Hematopoietic multipotent progenitor cell (in vitro differentiated cells): ENCODE measurements around the gene SPRR1A. TPM values are rescaled to one million over a fixed set of nuclear protein-coding genes. Genes with fewer than 3 reads are reported as not detected.

Experiments used
- DNase-seq, 3 donors: peaks; one replicate each; pipeline ENCODE4 v3.0.0-alpha.2; 2011 to 2015; ENCODE audit warnings: low read depth in 2 of 3, low spot score in 2 of 3
- small RNA-seq: library from RNA; depleted of rRNA; stranded (forward); fragments of <200 nt; gene quantifications from one replicate; pipeline ENCODE3, GENCODE V24; 2012
- total RNA-seq: library from RNA; depleted of rRNA; stranded (reverse); fragments of >200 nt; gene quantifications from one replicate; pipeline ENCODE4 v1.2.3, GENCODE V29; 2012

Gene SPRR1A
- total RNA-seq, 1 donor = not detected

DNA sequence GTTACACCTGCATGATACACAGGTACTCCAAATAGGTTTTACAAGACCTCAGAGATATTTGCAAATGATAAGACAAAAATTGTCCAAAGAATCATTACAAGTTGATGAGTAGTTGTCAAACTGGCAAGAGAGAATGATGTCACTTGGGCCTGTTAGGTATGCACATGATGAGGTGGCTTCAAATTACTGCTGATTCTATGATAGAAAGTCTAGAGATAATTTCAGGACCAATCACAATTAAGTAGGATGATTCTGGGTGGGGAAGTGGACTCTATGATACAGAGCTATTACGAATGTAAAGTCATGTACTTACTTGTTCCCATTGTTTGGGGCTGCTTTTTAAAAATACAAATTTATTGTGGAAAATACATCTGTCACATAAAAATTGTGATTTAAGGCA is 41.9 kb downstream of the SPRR1A start:
- DNase-seq = no peak

GRCh38 chr1:153028766-153029165 is 44.9 kb downstream of the SPRR1A start:
- DNase-seq = no peak

DNA sequence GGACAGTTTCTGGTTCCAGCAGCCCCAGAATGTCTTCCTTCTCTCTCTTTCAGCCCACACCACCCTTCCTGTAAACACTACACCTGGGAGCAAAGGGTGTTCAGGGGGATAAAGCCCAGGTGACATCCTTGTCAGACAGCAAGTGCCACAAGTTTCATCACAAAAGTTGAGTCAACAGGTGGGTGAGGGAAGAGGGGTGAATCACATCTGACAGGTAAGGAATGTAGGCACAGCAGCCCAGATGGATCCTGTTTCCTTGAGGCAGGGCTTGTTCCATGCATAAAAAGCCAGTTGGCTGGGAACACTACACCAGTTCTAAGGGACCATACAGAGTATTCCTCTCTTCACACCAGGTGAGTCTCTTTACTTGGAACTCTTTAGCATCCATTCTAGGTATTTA is 47.0 kb downstream of the SPRR1A start, which contains the start of gene SPRR1B:
Gene SPRR1B, plus strand, starts transcription at position 309 of the 400 bp plus-strand sequence. CDS start 1,143 bp downstream, outside the sequence.
- DNase-seq = no peak

GRCh38 chr1:153032073-153032472 is 48.2 kb downstream of the SPRR1A start:
- no peak for DNase-seq

- DNase-seq = no peak
These were observed 48.9 kb downstream of the SPRR1A start for GRCh38 chr1:153032677-153033308.

GRCh38 chr1:153035211-153035610 is 51.3 kb downstream of the SPRR1A start:
- DNase-seq = no peak

Small RNA genes within 50 kb of the gene (small RNA-seq; reads per million reads assigned to genes)
- gene AL356867.1 (not detected), gene RF00322 (not detected), gene SPRR1A (not detected)

Other genes starting within 250 kb of the SPRR1A start
- gene KPRP, start 226.1 kb upstream of the SPRR1A start, total RNA-seq = not detected
- gene LCE1F, start 208.9 kb upstream of the SPRR1A start, total RNA-seq = not detected
- gene LCE1E, start 197.8 kb upstream of the SPRR1A start, total RNA-seq = not detected
- gene LCE1D, start 187.4 kb upstream of the SPRR1A start, total RNA-seq = not detected
- gene LCE1C, start 177.4 kb upstream of the SPRR1A start, total RNA-seq = not detected
- gene LCE1B, start 172.1 kb upstream of the SPRR1A start, total RNA-seq = not detected
- gene LCE1A, start 156.6 kb upstream of the SPRR1A start, total RNA-seq = not detected
- gene LCE6A, start 141.2 kb upstream of the SPRR1A start, total RNA-seq = not detected
- gene LCE7A, start 124.1 kb upstream of the SPRR1A start, total RNA-seq = not detected
- gene SMCP, start 105.8 kb upstream of the SPRR1A start, total RNA-seq = not detected
- not detected for gene IVL, start 75.5 kb upstream of the SPRR1A start, total RNA-seq
- gene SPRR5, start 36.9 kb upstream of the SPRR1A start, total RNA-seq = not detected
- gene SPRR4, start 13.4 kb upstream of the SPRR1A start, total RNA-seq = not detected
- gene SPRR3, start 17.7 kb downstream of the SPRR1A start, total RNA-seq = not detected
- gene SPRR1B, start 47.1 kb downstream of the SPRR1A start, total RNA-seq = not detected
- gene SPRR2D, start 57.0 kb downstream of the SPRR1A start, total RNA-seq = not detected
- gene SPRR2A, start 73.4 kb downstream of the SPRR1A start, total RNA-seq = not detected
- not detected for gene SPRR2B, start 87.5 kb downstream of the SPRR1A start, total RNA-seq
- not detected for gene SPRR2E, start 110.4 kb downstream of the SPRR1A start, total RNA-seq
- gene SPRR2F, start 129.4 kb downstream of the SPRR1A start, total RNA-seq = not detected
- not detected for gene SPRR2G, start 166.8 kb downstream of the SPRR1A start, total RNA-seq
- not detected for gene LELP1, start 219.3 kb downstream of the SPRR1A start, total RNA-seq
- not detected for gene PRR9, start 233.5 kb downstream of the SPRR1A start, total RNA-seq